ENCODE measurements around the gene C3orf49.

C3orf49 gene

GRCh38 chr3:63864008-63864964 is 45.2 kb downstream of the C3orf49 start:
- peak overlapping the region; percentile 96 for H2AFZ ChIP-seq (ENCODE audit: low read length)
- no peak overlapping the region for H4K91ac ChIP-seq (ENCODE audit: low read depth, low read length, poor library complexity)
- H3K4me3 ChIP-seq (ENCODE audit: low read length in 2 of 2), result peak overlapping the region; percentile 81 to 92
- no peak overlapping the region for H2BK120ac ChIP-seq (ENCODE audit: low read depth, low read length)
- H3K23ac ChIP-seq (ENCODE audit: low read depth, low read length, poor library complexity), result no peak overlapping the region
- no peak for DNase-seq (ENCODE audit: low spot score)
- peaks cover 6% of the 10 kb centered on the region for H3K79me1 ChIP-seq (ENCODE audit: low read depth, low read length)
- H2BK12ac ChIP-seq (ENCODE audit: low read length), result no peak overlapping the region
- H3K4me1 ChIP-seq (ENCODE audit: control insufficient read depth in 2 of 2, insufficient read depth in 1 of 2, low read depth in 1 of 2, low read length in 2 of 2), result peaks cover 4 to 8% of the 10 kb centered on the region in 2 donors
- peak overlapping the region; percentile 43 for H3K14ac ChIP-seq (ENCODE audit: low read length)
- no CpG with 5 or more reads among the region's 93 CpGs for WGBS, 2 donors (ENCODE audit: extremely low coverage in 2 of 2, insufficient read length in 2 of 2, insufficient replicate concordance in 1 of 2)
- H3K4ac ChIP-seq (ENCODE audit: low read length), result no peak overlapping the region
- peaks cover 2 to 20% of the 10 kb centered on the region in 2 donors for H3K36me3 ChIP-seq (replicated peaks in 1 of 2; ENCODE audit: control insufficient read depth in 2 of 2, insufficient read depth in 2 of 2, low read length in 2 of 2)
- no peak overlapping the region for H3K27ac ChIP-seq (replicated peaks; ENCODE audit: low read length)
- peak overlapping the region; percentile 92 for H3K18ac ChIP-seq (ENCODE audit: low read length)
- H3K9me3 ChIP-seq (replicated peaks in 1 of 2; ENCODE audit: control insufficient read depth in 2 of 2, insufficient read depth in 1 of 2, low read depth in 1 of 2, low read length in 2 of 2), result no peaks in the 10 kb centered on the region
- H4K8ac ChIP-seq (ENCODE audit: low read depth, low read length), result no peak overlapping the region
- peak overlapping the region; percentile 3 for H3K9ac ChIP-seq (ENCODE audit: low read depth, low read length, poor library complexity)
- H2BK5ac ChIP-seq (ENCODE audit: low read length), result peak overlapping the region; percentile 44
- H3K27me3 ChIP-seq (ENCODE audit: control insufficient read depth in 3 of 3, insufficient read depth in 3 of 3, low read depth in 1 of 3, low read length in 3 of 3), result no peaks in the 10 kb centered on the region
- peak overlapping the region; percentile 26 for H2AK5ac ChIP-seq (ENCODE audit: low read depth, low read length)
- peak overlapping the region; percentile 33 for H2BK15ac ChIP-seq (ENCODE audit: low read length)
- peak overlapping the region; percentile 67 for H3K4me2 ChIP-seq (ENCODE audit: insufficient read depth, low read length, poor library complexity, severe bottlenecking)

DNA sequence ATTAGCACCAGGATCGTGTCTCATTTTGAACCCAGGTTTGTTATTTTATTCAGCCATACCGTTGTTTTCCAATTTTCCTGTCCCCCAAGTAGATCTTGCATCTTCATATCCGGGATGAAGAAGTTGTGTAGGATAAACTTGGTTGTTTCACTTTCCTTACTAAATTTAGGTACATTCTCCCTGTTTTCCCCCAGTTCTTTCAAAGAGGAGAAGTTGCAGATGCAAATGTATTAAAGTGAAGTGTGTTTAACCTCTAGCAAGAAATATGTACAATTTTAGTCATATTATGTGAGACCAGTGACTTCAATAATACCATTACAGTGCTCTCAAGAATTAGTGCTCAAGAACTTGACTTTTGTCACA is 45.8 kb downstream of the C3orf49 start:
- WGBS, 2 donors (ENCODE audit: extremely low coverage in 2 of 2, insufficient read length in 2 of 2, insufficient replicate concordance in 1 of 2), result no CpG with 5 or more reads among the region's 3 CpGs
- Histone ChIP-seq H3K79me1 (ENCODE audit: low read depth, low read length) (peaks cover 6% of the 10 kb centered on the region), H4K8ac (ENCODE audit: low read depth, low read length) (no peak overlapping the region), H3K14ac (ENCODE audit: low read length) (no peak overlapping the region), H3K9ac (ENCODE audit: low read depth, low read length, poor library complexity) (no peak overlapping the region), H2BK12ac (ENCODE audit: low read length) (no peak overlapping the region), H3K4ac (ENCODE audit: low read length) (no peak overlapping the region), H3K4me2 (ENCODE audit: insufficient read depth, low read length, poor library complexity, severe bottlenecking) (peak overlapping the region; percentile 67), H3K27ac (replicated peaks; ENCODE audit: low read length) (no peak overlapping the region), H3K4me1 (ENCODE audit: control insufficient read depth in 2 of 2, insufficient read depth in 1 of 2, low read depth in 1 of 2, low read length in 2 of 2) (peaks cover 4 to 8% of the 10 kb centered on the region in 2 donors), H2AFZ (ENCODE audit: low read length) (peak overlapping the region; percentile 96), H3K4me3 (ENCODE audit: low read length in 2 of 2) (peak overlapping the region; percentile 81 to 92), H3K9me3 (replicated peaks in 1 of 2; ENCODE audit: control insufficient read depth in 2 of 2, insufficient read depth in 1 of 2, low read depth in 1 of 2, low read length in 2 of 2) (no peaks in the 10 kb centered on the region), H3K23ac (ENCODE audit: low read depth, low read length, poor library complexity) (no peak overlapping the region), H3K36me3 (replicated peaks in 1 of 2; ENCODE audit: control insufficient read depth in 2 of 2, insufficient read depth in 2 of 2, low read length in 2 of 2) (peaks cover 2 to 20% of the 10 kb centered on the region in 2 donors), H4K91ac (ENCODE audit: low read depth, low read length, poor library complexity) (no peak overlapping the region), H2BK120ac (ENCODE audit: low read depth, low read length) (no peak overlapping the region), H3K27me3 (ENCODE audit: control insufficient read depth in 3 of 3, insufficient read depth in 3 of 3, low read depth in 1 of 3, low read length in 3 of 3) (no peaks in the 10 kb centered on the region), H2AK5ac (ENCODE audit: low read depth, low read length) (no peak overlapping the region), H3K18ac (ENCODE audit: low read length) (no peak overlapping the region), H2BK15ac (ENCODE audit: low read length) (no peak overlapping the region), H2BK5ac (ENCODE audit: low read length) (no peak overlapping the region)
- DNase-seq (ENCODE audit: low spot score), result no peak

- DNase-seq (ENCODE audit: low spot score), result no peak
- Histone ChIP-seq H3K4me1 (ENCODE audit: control insufficient read depth in 2 of 2, insufficient read depth in 1 of 2, low read depth in 1 of 2, low read length in 2 of 2) (peaks cover 2 to 6% of the 10 kb centered on the region in 2 donors), H2AK5ac (ENCODE audit: low read depth, low read length) (no peak overlapping the region), H3K9me3 (replicated peaks in 1 of 2; ENCODE audit: control insufficient read depth in 2 of 2, insufficient read depth in 1 of 2, low read depth in 1 of 2, low read length in 2 of 2) (no peaks in the 10 kb centered on the region), H3K27me3 (ENCODE audit: control insufficient read depth in 3 of 3, insufficient read depth in 3 of 3, low read depth in 1 of 3, low read length in 3 of 3) (no peaks in the 10 kb centered on the region), H3K14ac (ENCODE audit: low read length) (no peak overlapping the region), H2BK120ac (ENCODE audit: low read depth, low read length) (no peak overlapping the region), H2AFZ (ENCODE audit: low read length) (no peak overlapping the region), H3K23ac (ENCODE audit: low read depth, low read length, poor library complexity) (no peak overlapping the region), H3K36me3 (replicated peaks in 1 of 2; ENCODE audit: control insufficient read depth in 2 of 2, insufficient read depth in 2 of 2, low read length in 2 of 2) (peaks cover 2 to 20% of the 10 kb centered on the region in 2 donors), H3K18ac (ENCODE audit: low read length) (no peak overlapping the region), H4K8ac (ENCODE audit: low read depth, low read length) (no peak overlapping the region), H3K27ac (replicated peaks; ENCODE audit: low read length) (no peak overlapping the region), H3K4me3 (ENCODE audit: low read length in 2 of 2) (no peak overlapping the region), H3K4me2 (ENCODE audit: insufficient read depth, low read length, poor library complexity, severe bottlenecking) (no peak overlapping the region), H2BK15ac (ENCODE audit: low read length) (no peak overlapping the region), H2BK5ac (ENCODE audit: low read length) (no peak overlapping the region), H3K79me1 (ENCODE audit: low read depth, low read length) (peaks cover 7% of the 10 kb centered on the region), H3K4ac (ENCODE audit: low read length) (no peak overlapping the region), H3K9ac (ENCODE audit: low read depth, low read length, poor library complexity) (no peak overlapping the region), H2BK12ac (ENCODE audit: low read length) (no peak overlapping the region), H4K91ac (ENCODE audit: low read depth, low read length, poor library complexity) (no peak overlapping the region)
- no CpG with 5 or more reads among the region's 1 CpG for WGBS, 2 donors (ENCODE audit: extremely low coverage in 2 of 2, insufficient read length in 2 of 2, insufficient replicate concordance in 1 of 2)
Measured at GRCh38 chr3:63867225-63867624, 48.1 kb downstream of the C3orf49 start.

DNA sequence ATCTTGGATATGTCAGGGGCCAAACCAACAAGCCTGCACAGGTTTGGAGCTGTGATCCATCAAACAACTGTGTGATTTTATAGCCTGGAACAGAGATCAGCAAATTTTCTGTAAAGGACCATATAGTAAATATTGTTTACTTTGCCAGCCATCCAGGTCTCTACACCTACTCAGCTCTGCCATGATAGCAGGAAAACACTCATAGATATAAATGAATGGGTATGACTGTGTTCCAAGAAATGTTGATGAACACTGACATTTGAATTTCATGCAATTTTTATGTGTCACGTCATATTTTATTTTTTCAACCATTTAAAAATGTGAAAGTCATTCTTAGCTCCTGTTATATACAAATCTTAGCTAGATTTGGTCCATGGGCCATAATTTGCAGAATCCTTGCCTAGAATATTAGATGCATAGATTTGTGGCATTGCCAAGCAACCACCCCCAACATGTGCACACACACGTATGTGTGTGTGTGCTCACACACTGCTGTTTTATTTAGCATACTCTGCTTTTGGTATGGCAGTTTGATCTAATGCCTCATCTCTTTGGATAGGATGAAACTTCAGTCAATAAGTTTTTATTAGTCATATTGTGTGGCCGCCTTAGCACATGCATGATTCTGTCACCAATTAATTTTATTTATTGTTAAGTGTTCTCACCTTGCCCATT is 51.0 kb downstream of the C3orf49 start:
- Histone ChIP-seq H3K9ac (ENCODE audit: low read depth, low read length, poor library complexity) (no peak overlapping the region), H3K27ac (replicated peaks; ENCODE audit: low read length) (no peak overlapping the region), H2AFZ (ENCODE audit: low read length) (no peak overlapping the region), H3K14ac (ENCODE audit: low read length) (no peak overlapping the region), H3K4me2 (ENCODE audit: insufficient read depth, low read length, poor library complexity, severe bottlenecking) (no peak overlapping the region), H3K36me3 (replicated peaks in 1 of 2; ENCODE audit: control insufficient read depth in 2 of 2, insufficient read depth in 2 of 2, low read length in 2 of 2) (peaks cover 2 to 20% of the 10 kb centered on the region in 2 donors), H3K4me1 (ENCODE audit: control insufficient read depth in 2 of 2, insufficient read depth in 1 of 2, low read depth in 1 of 2, low read length in 2 of 2) (no peaks in the 10 kb centered on the region), H2BK15ac (ENCODE audit: low read length) (no peak overlapping the region), H3K23ac (ENCODE audit: low read depth, low read length, poor library complexity) (no peak overlapping the region), H4K91ac (ENCODE audit: low read depth, low read length, poor library complexity) (no peak overlapping the region), H3K4ac (ENCODE audit: low read length) (no peak overlapping the region), H4K8ac (ENCODE audit: low read depth, low read length) (no peak overlapping the region), H2AK5ac (ENCODE audit: low read depth, low read length) (no peak overlapping the region), H3K79me1 (ENCODE audit: low read depth, low read length) (peaks cover 1% of the 10 kb centered on the region), H3K18ac (ENCODE audit: low read length) (no peak overlapping the region), H3K9me3 (replicated peaks in 1 of 2; ENCODE audit: control insufficient read depth in 2 of 2, insufficient read depth in 1 of 2, low read depth in 1 of 2, low read length in 2 of 2) (no peaks in the 10 kb centered on the region), H3K4me3 (ENCODE audit: low read length in 2 of 2) (no peak overlapping the region), H2BK5ac (ENCODE audit: low read length) (no peak overlapping the region), H3K27me3 (ENCODE audit: control insufficient read depth in 3 of 3, insufficient read depth in 3 of 3, low read depth in 1 of 3, low read length in 3 of 3) (no peaks in the 10 kb centered on the region), H2BK120ac (ENCODE audit: low read depth, low read length) (no peak overlapping the region), H2BK12ac (ENCODE audit: low read length) (no peak overlapping the region)
- DNase-seq (ENCODE audit: low spot score), result no peak
- no CpG with 5 or more reads among the region's 3 CpGs for WGBS, 2 donors (ENCODE audit: extremely low coverage in 2 of 2, insufficient read length in 2 of 2, insufficient replicate concordance in 1 of 2)
